IMR-90 (cell line): ENCODE results near the gene RAD52.

Source experiments
- BHLHE40 ChIP-seq: fragments of 150-350 bp; IDR thresholded peaks from 2 replicates; pipeline ENCODE4 v1.6.1; 2016; ENCODE audit warnings: mild to moderate bottlenecking, low read depth, low read length
- CEBPB ChIP-seq: IDR thresholded peaks from 2 replicates; pipeline ENCODE4 v1.6.1; 2012; ENCODE audit warnings: low read depth, low read length, improper control_type of control experiment
- FOS ChIP-seq: fragments of 150-350 bp; IDR thresholded peaks from 2 replicates; pipeline ENCODE4 v1.6.1; 2016; ENCODE audit warnings: low read depth, low read length
- MAFK ChIP-seq: IDR thresholded peaks from 2 replicates; pipeline ENCODE4 v1.6.1; 2012; ENCODE audit warnings: low read depth, low read length, improper control_type of control experiment
- MAZ ChIP-seq: IDR thresholded peaks from 2 replicates; pipeline ENCODE4 v1.6.1; 2012; ENCODE audit warnings: low read depth, mild to moderate bottlenecking, low read length, improper control_type of control experiment, moderate library complexity, borderline replicate concordance
- MXI1 ChIP-seq: IDR thresholded peaks from 2 replicates; pipeline ENCODE4 v1.6.1; 2012; ENCODE audit warnings: low read depth, mild to moderate bottlenecking, low read length, moderate library complexity, borderline replicate concordance
- POLR2A ChIP-seq: IDR thresholded peaks from 2 replicates; pipeline ENCODE4 v1.6.1; 2012; ENCODE audit warnings: mild to moderate bottlenecking, low read depth, low read length
- RAD21 ChIP-seq: IDR thresholded peaks from 2 replicates; pipeline ENCODE4 v1.6.1; 2012; ENCODE audit warnings: low read length, improper control_type of control experiment
- RCOR1 ChIP-seq: IDR thresholded peaks from 2 replicates; pipeline ENCODE4 v1.6.1; 2012; ENCODE audit warnings: mild to moderate bottlenecking, low read length, improper control_type of control experiment; ENCODE audit not compliant: insufficient replicate concordance
- RFX5 ChIP-seq: IDR thresholded peaks from 2 replicates; pipeline ENCODE4 v1.8.0; 2012; ENCODE audit warnings: low read depth, mild to moderate bottlenecking, low read length, moderate library complexity
- SMC3 ChIP-seq: fragments of 150-350 bp; IDR thresholded peaks from 2 replicates; pipeline ENCODE4 v1.6.1; 2016; ENCODE audit warnings: low read depth, mild to moderate bottlenecking, antibody characterized with exemption, low read length, moderate library complexity
- TF ChIP-seq, protein P1 (sequence below): conservative IDR thresholded peaks from 2 replicates; pipeline ENCODE4 v1.5.1; 2012; ENCODE audit warnings: mild to moderate bottlenecking, low read depth, low read length, improper control_type of control experiment
- TF ChIP-seq, protein P2 (sequence below): fragments of 150-350 bp; IDR thresholded peaks from 2 replicates; pipeline ENCODE4 v1.6.1; 2016; ENCODE audit warnings: low read depth, mild to moderate bottlenecking, low read length, moderate library complexity, borderline replicate concordance

GRCh38 chr12:873954-874353 lies 75.5 kb downstream of the RAD52 start:
- TF ChIP-seq, protein P1, sequence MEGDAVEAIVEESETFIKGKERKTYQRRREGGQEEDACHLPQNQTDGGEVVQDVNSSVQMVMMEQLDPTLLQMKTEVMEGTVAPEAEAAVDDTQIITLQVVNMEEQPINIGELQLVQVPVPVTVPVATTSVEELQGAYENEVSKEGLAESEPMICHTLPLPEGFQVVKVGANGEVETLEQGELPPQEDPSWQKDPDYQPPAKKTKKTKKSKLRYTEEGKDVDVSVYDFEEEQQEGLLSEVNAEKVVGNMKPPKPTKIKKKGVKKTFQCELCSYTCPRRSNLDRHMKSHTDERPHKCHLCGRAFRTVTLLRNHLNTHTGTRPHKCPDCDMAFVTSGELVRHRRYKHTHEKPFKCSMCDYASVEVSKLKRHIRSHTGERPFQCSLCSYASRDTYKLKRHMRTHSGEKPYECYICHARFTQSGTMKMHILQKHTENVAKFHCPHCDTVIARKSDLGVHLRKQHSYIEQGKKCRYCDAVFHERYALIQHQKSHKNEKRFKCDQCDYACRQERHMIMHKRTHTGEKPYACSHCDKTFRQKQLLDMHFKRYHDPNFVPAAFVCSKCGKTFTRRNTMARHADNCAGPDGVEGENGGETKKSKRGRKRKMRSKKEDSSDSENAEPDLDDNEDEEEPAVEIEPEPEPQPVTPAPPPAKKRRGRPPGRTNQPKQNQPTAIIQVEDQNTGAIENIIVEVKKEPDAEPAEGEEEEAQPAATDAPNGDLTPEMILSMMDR = no peak
- TF ChIP-seq POLR2A (no peak), RAD21 (no peak), FOS (no peak), MAZ (no peak), RCOR1 (no peak), MXI1 (no peak), BHLHE40 (no peak), MAFK (no peak), CEBPB (no peak), SMC3 (no peak), RFX5 (no peak)
- TF ChIP-seq, protein P2, sequence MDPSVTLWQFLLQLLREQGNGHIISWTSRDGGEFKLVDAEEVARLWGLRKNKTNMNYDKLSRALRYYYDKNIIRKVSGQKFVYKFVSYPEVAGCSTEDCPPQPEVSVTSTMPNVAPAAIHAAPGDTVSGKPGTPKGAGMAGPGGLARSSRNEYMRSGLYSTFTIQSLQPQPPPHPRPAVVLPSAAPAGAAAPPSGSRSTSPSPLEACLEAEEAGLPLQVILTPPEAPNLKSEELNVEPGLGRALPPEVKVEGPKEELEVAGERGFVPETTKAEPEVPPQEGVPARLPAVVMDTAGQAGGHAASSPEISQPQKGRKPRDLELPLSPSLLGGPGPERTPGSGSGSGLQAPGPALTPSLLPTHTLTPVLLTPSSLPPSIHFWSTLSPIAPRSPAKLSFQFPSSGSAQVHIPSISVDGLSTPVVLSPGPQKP = no peak
